Measurements from ENCODE around the gene PIK3AP1. TPM values are rescaled to one million over a fixed set of nuclear protein-coding genes. Genes with fewer than 3 reads are reported as not detected.

PIK3AP1 gene
- total and polyA plus RNA-seq, 2 of the 13 experiments (the other 11 are each of a cell fraction or from before 2014, with no cell fraction given) = 3.6 to 13.8 TPM

DNA sequence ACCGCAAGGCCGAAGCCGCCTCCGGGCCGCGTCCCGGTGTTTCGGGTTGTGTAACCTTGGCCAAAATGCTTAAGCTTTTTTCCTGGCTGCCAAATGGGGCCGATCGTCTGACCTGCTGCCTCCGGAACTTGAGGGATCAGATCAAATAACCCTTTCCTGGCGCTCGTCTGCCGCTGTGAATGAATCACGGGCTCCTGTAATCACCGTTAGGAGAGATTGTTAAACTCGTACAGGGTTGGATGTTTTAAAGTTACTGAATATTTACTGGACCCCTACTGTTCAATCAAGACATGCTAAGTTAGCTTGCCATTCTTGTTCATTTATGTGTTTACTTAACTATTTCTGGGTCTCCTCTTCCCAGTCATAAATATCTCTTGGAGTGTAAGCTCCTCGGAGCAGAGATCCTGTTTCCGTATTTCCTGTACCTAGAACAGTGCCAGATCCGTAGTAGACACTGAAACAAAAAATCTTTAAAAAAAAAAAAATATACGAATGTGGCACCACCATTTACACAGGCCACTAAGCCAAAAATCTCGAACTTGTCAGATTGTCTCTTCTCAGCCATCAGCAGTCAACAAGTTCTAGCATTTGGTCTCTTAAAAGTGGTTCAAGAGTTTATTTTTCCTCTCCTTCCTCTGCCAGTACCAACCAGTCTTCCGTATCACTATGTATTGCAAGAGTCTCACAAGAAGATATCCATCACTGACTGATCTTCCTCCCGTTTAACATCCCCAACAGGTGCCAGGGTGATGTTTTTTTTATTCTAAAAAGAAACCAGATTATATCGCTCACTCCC lies 132.9 kb downstream of the PIK3AP1 start (continued):
- TF ChIP-seq, protein P1, sequence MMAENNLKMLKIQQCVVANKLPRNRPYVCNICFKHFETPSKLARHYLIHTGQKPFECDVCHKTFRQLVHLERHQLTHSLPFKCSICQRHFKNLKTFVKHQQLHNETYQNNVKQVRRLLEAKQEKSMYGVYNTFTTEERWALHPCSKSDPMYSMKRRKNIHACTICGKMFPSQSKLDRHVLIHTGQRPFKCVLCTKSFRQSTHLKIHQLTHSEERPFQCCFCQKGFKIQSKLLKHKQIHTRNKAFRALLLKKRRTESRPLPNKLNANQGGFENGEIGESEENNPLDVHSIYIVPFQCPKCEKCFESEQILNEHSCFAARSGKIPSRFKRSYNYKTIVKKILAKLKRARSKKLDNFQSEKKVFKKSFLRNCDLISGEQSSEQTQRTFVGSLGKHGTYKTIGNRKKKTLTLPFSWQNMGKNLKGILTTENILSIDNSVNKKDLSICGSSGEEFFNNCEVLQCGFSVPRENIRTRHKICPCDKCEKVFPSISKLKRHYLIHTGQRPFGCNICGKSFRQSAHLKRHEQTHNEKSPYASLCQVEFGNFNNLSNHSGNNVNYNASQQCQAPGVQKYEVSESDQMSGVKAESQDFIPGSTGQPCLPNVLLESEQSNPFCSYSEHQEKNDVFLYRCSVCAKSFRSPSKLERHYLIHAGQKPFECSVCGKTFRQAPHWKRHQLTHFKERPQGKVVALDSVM (CRISPR knock-in tag; IDR thresholded peaks at IDR 0.05) = no peak
- TF ChIP-seq KDM5B (CRISPR knock-in tag; IDR thresholded peaks at IDR 0.05; ENCODE audit: borderline replicate concordance) (no peak), ZNF124 (CRISPR knock-in tag; IDR thresholded peaks at IDR 0.05) (0 out of 2 replicates have a peak, but pooled peaks have one; percentile 12), ZSCAN29 (CRISPR knock-in tag; conservative IDR thresholded peaks at IDR 0.05) (0 out of 2 replicates have a peak, but pooled peaks have one; percentile 33), TMF1 (CRISPR knock-in tag; IDR thresholded peaks at IDR 0.05; ENCODE audit: low read depth) (no peak), KLF15 (CRISPR knock-in tag; IDR thresholded peaks at IDR 0.05; ENCODE audit: borderline replicate concordance) (no peak), ASH2L (IDR thresholded peaks at IDR 0.05; ENCODE audit: insufficient read length, low read depth, low read length) (peak; percentile 28), BHLHE40 (IDR thresholded peaks at IDR 0.05; ENCODE audit: low read length) (no peak), ZNF672 (CRISPR knock-in tag; IDR thresholded peaks at IDR 0.05) (0 out of 2 replicates have a peak, but pooled peaks have one; percentile 10)
- TF ChIP-seq, protein P2, sequence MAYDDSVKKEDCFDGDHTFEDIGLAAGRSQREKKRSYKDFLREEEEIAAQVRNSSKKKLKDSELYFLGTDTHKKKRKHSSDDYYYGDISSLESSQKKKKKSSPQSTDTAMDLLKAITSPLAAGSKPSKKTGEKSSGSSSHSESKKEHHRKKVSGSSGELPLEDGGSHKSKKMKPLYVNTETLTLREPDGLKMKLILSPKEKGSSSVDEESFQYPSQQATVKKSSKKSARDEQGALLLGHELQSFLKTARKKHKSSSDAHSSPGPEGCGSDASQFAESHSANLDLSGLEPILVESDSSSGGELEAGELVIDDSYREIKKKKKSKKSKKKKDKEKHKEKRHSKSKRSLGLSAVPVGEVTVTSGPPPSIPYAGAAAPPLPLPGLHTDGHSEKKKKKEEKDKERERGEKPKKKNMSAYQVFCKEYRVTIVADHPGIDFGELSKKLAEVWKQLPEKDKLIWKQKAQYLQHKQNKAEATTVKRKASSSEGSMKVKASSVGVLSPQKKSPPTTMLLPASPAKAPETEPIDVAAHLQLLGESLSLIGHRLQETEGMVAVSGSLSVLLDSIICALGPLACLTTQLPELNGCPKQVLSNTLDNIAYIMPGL (CRISPR knock-in tag; IDR thresholded peaks at IDR 0.05; ENCODE audit: borderline replicate concordance in 1 of 2, low read depth in 1 of 2) = no peak
- TF ChIP-seq, protein P3, sequence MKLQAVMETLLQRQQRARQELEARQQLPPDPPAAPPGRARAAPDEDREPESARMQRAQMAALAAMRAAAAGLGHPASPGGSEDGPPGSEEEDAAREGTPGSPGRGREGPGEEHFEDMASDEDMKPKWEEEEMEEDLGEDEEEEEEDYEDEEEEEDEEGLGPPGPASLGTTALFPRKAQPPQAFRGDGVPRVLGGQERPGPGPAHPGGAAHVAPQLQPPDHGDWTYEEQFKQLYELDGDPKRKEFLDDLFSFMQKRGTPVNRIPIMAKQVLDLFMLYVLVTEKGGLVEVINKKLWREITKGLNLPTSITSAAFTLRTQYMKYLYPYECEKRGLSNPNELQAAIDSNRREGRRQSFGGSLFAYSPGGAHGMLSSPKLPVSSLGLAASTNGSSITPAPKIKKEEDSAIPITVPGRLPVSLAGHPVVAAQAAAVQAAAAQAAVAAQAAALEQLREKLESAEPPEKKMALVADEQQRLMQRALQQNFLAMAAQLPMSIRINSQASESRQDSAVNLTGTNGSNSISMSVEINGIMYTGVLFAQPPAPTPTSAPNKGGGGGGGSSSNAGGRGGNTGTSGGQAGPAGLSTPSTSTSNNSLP (IDR thresholded peaks at IDR 0.05; ENCODE audit: low read depth, low read length) = 0 out of 2 replicates have a peak, but pooled peaks have one; percentile 60
- TF ChIP-seq, protein P4, sequence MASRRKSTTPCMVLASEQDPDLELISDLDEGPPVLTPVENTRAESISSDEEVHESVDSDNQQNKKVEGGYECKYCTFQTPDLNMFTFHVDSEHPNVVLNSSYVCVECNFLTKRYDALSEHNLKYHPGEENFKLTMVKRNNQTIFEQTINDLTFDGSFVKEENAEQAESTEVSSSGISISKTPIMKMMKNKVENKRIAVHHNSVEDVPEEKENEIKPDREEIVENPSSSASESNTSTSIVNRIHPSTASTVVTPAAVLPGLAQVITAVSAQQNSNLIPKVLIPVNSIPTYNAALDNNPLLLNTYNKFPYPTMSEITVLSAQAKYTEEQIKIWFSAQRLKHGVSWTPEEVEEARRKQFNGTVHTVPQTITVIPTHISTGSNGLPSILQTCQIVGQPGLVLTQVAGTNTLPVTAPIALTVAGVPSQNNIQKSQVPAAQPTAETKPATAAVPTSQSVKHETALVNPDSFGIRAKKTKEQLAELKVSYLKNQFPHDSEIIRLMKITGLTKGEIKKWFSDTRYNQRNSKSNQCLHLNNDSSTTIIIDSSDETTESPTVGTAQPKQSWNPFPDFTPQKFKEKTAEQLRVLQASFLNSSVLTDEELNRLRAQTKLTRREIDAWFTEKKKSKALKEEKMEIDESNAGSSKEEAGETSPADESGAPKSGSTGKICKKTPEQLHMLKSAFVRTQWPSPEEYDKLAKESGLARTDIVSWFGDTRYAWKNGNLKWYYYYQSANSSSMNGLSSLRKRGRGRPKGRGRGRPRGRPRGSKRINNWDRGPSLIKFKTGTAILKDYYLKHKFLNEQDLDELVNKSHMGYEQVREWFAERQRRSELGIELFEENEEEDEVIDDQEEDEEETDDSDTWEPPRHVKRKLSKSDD (CRISPR knock-in tag; IDR thresholded peaks at IDR 0.05; ENCODE audit: low read depth) = 0 out of 2 replicates have a peak, but pooled peaks have one; percentile 52
- TF ChIP-seq, protein P5, sequence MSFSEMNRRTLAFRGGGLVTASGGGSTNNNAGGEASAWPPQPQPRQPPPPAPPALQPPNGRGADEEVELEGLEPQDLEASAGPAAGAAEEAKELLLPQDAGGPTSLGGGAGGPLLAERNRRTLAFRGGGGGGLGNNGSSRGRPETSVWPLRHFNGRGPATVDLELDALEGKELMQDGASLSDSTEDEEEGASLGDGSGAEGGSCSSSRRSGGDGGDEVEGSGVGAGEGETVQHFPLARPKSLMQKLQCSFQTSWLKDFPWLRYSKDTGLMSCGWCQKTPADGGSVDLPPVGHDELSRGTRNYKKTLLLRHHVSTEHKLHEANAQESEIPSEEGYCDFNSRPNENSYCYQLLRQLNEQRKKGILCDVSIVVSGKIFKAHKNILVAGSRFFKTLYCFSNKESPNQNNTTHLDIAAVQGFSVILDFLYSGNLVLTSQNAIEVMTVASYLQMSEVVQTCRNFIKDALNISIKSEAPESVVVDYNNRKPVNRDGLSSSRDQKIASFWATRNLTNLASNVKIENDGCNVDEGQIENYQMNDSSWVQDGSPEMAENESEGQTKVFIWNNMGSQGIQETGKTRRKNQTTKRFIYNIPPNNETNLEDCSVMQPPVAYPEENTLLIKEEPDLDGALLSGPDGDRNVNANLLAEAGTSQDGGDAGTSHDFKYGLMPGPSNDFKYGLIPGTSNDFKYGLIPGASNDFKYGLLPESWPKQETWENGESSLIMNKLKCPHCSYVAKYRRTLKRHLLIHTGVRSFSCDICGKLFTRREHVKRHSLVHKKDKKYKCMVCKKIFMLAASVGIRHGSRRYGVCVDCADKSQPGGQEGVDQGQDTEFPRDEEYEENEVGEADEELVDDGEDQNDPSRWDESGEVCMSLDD (CRISPR knock-in tag; IDR thresholded peaks at IDR 0.05; ENCODE audit: borderline replicate concordance) = 0 out of 2 replicates have a peak, but pooled peaks have one; percentile 41
